Loucy (cell line): Measurements from ENCODE around the gene OR13C3.

ENCODE experiments used
- H2AFZ ChIP-seq: fragments of 200-600 bp; sonication (generic); 2 replicates; pipeline ENCODE4 v1.6.0; 2016; ENCODE audit warnings: antibody characterized with exemption, mild to moderate bottlenecking, low read length, moderate library complexity
- H3F3A ChIP-seq: fragments of 200-600 bp; 2 replicates; pipeline ENCODE4 v1.6.0; 2016; ENCODE audit warnings: antibody characterized with exemption, low read depth, mild to moderate bottlenecking
- H3K27me3 ChIP-seq: fragments of 200-600 bp; sonication (generic); 2 replicates; pipeline ENCODE4 v1.6.1; 2014; ENCODE audit warnings: low read length, mild to moderate bottlenecking; ENCODE audit not compliant: insufficient read depth, poor library complexity, severe bottlenecking
- H3K36me3 ChIP-seq: fragments of 200-600 bp; sonication (generic); 2 replicates; pipeline ENCODE4 v1.6.1; 2016; ENCODE audit warnings: low read length; ENCODE audit not compliant: insufficient read depth
- H3K4me1 ChIP-seq: fragments of 200-600 bp; sonication (generic); 2 replicates; pipeline ENCODE4 v1.5.1; 2014; ENCODE audit warnings: low read length, mild to moderate bottlenecking; ENCODE audit not compliant: insufficient read depth, poor library complexity, severe bottlenecking
- H3K4me2 ChIP-seq: fragments of 200-600 bp; sonication (generic); 2 replicates; pipeline ENCODE4 v1.6.0; 2014; ENCODE audit warnings: antibody characterized with exemption, low read length, low read depth, mild to moderate bottlenecking; ENCODE audit not compliant: poor library complexity, severe bottlenecking
- H3K4me3 ChIP-seq: fragments of 200-600 bp; sonication (generic); 2 replicates; pipeline ENCODE4 v1.5.1; 2014; ENCODE audit warnings: low read length, mild to moderate bottlenecking, mixed read lengths; ENCODE audit not compliant: poor library complexity, severe bottlenecking
- H3K79me2 ChIP-seq: fragments of 200-600 bp; sonication (generic); 2 replicates; pipeline ENCODE4 v1.6.1; 2014; ENCODE audit warnings: low read length; ENCODE audit not compliant: insufficient read depth
- H3K9ac ChIP-seq: fragments of 200-600 bp; sonication (generic); 2 replicates; pipeline ENCODE4 v1.6.0; 2014; ENCODE audit warnings: mild to moderate bottlenecking, low read depth, low read length, moderate library complexity; ENCODE audit not compliant: poor library complexity, severe bottlenecking
- H3K9me2 ChIP-seq: fragments of 200-600 bp; sonication (generic); replicated peaks from 2 replicates; pipeline ENCODE4 v1.6.1; 2016; ENCODE audit warnings: low read depth, low read length, mixed read lengths
- H3K9me3 ChIP-seq: fragments of 200-600 bp; sonication (generic); 2 replicates; pipeline ENCODE4 v1.6.1; 2014; ENCODE audit warnings: mild to moderate bottlenecking, antibody characterized with exemption, low read length, low read depth; ENCODE audit not compliant: insufficient read depth
- H4K20me1 ChIP-seq: fragments of 200-600 bp; sonication (generic); 2 replicates; pipeline ENCODE4 v1.6.0; 2014; ENCODE audit warnings: antibody characterized with exemption, low read length, mild to moderate bottlenecking; ENCODE audit not compliant: insufficient read depth, poor library complexity, severe bottlenecking
- CTCF ChIP-seq: fragments of 200-600 bp; sonication (generic); conservative IDR thresholded peaks from 2 replicates; pipeline ENCODE4 v1.5.1; 2014; ENCODE audit warnings: mild to moderate bottlenecking, antibody characterized with exemption, low read length
- EZH2phosphoT487 ChIP-seq: fragments of 200-600 bp; IDR thresholded peaks from 2 replicates; pipeline ENCODE4 v1.6.1; 2018; ENCODE audit warnings: antibody characterized with exemption, mild to moderate bottlenecking, moderate library complexity, borderline replicate concordance

OR13C3 gene

GRCh38 chr9:104503963-104504362 lies 32.7 kb downstream of the OR13C3 start, which contains the start of gene OR13F1:
Gene OR13F1, plus strand, starts transcription at chr9:104504263. Its CDS starts 0 bp downstream, at chr9:104504263.
- no peak within 1 kb of the TSS for H2AFZ ChIP-seq
- no peak for TF ChIP-seq EZH2phosphoT487
- TF ChIP-seq CTCF = no peak
- no peaks in the 10 kb centered on the region for H4K20me1 ChIP-seq
- H3F3A ChIP-seq = no peaks in the 10 kb centered on the region
- no peak within 1 kb of the TSS for H3K4me3 ChIP-seq
- H3K9ac ChIP-seq = no peak within 1 kb of the TSS
- no peak within 1 kb of the TSS for H3K4me2 ChIP-seq
- H3K27me3 ChIP-seq = no peaks in the 10 kb centered on the region
- H3K9me3 ChIP-seq = no peaks in the 10 kb centered on the region
- H3K9me2 ChIP-seq = no peaks in the 10 kb centered on the region
- no peaks in the 10 kb centered on the region for H3K4me1 ChIP-seq
- no peaks in the 10 kb centered on the region for H3K36me3 ChIP-seq
- no peaks in the 10 kb centered on the region for H3K79me2 ChIP-seq

DNA sequence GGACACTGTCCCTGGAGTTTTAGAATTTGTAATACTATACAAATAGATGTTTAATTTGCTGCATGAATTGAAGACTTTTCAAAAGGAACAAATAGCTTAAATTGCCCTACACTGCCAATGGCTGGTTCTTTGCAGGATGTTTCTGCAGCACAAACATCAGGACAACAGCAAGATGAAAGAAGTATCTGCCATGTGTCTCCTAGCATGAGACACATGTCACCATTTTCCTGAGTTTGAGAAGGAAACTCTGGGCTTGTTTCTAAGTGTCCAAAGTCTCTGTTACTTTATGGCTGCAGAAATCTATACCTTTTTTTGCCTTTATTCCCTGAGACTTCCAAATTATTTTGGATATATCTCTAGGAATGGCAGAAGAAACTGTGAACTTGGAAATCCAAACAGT lies 33.2 kb downstream of the OR13C3 start:
- H3K27me3 ChIP-seq = no peaks in the 10 kb centered on the region
- no peak overlapping the region for H3K4me2 ChIP-seq
- no peaks in the 10 kb centered on the region for H3K9me2 ChIP-seq
- H2AFZ ChIP-seq = no peak overlapping the region
- no peaks in the 10 kb centered on the region for H3F3A ChIP-seq
- no peaks in the 10 kb centered on the region for H3K4me1 ChIP-seq
- no peaks in the 10 kb centered on the region for H3K36me3 ChIP-seq
- TF ChIP-seq CTCF (no peak), EZH2phosphoT487 (no peak)
- H3K4me3 ChIP-seq = no peak overlapping the region
- no peaks in the 10 kb centered on the region for H3K9me3 ChIP-seq
- H3K79me2 ChIP-seq = no peaks in the 10 kb centered on the region
- no peaks in the 10 kb centered on the region for H4K20me1 ChIP-seq
- no peak overlapping the region for H3K9ac ChIP-seq

- Histone ChIP-seq H3K79me2 (no peaks in the 10 kb centered on the region), H3K36me3 (no peaks in the 10 kb centered on the region), H3K9me2 (no peaks in the 10 kb centered on the region), H3K27me3 (no peaks in the 10 kb centered on the region), H3K4me1 (no peaks in the 10 kb centered on the region), H3K9me3 (no peaks in the 10 kb centered on the region), H2AFZ (no peak overlapping the region), H4K20me1 (no peaks in the 10 kb centered on the region), H3K4me2 (no peak overlapping the region), H3K9ac (no peak overlapping the region), H3F3A (no peaks in the 10 kb centered on the region), H3K4me3 (no peak overlapping the region)
- TF ChIP-seq CTCF (peak; percentile 53), EZH2phosphoT487 (no peak)
These were observed 41.8 kb downstream of the OR13C3 start for GRCh38 chr9:104494808-104495207.
